Measurements from ENCODE around the gene ROM1. TPM values are rescaled to one million over a fixed set of nuclear protein-coding genes. Genes with fewer than 3 reads are reported as not detected.
"Not testable (repeated sequence)": the region's sequence is repeated elsewhere in the genome, so short reads cannot be mapped to it uniquely, and the experiment has no call there.

Gene ROM1
- total RNA-seq, 2 donors from 2014 or later, result 0.71 to 1.3 TPM

GRCh38 chr11:62649486-62649885, 36.4 kb downstream of the ROM1 start:
- no peak overlapping the region for H3K4me3 ChIP-seq (ENCODE audit: low read length)
- TF ChIP-seq, protein P1, sequence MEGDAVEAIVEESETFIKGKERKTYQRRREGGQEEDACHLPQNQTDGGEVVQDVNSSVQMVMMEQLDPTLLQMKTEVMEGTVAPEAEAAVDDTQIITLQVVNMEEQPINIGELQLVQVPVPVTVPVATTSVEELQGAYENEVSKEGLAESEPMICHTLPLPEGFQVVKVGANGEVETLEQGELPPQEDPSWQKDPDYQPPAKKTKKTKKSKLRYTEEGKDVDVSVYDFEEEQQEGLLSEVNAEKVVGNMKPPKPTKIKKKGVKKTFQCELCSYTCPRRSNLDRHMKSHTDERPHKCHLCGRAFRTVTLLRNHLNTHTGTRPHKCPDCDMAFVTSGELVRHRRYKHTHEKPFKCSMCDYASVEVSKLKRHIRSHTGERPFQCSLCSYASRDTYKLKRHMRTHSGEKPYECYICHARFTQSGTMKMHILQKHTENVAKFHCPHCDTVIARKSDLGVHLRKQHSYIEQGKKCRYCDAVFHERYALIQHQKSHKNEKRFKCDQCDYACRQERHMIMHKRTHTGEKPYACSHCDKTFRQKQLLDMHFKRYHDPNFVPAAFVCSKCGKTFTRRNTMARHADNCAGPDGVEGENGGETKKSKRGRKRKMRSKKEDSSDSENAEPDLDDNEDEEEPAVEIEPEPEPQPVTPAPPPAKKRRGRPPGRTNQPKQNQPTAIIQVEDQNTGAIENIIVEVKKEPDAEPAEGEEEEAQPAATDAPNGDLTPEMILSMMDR (conservative IDR thresholded peaks at IDR 0.05), result no peak
- H3K27me3 ChIP-seq (ENCODE audit: control insufficient read depth, insufficient read depth, low read length, poor library complexity, severe bottlenecking), result no peaks in the 10 kb centered on the region
- Mint-ChIP-seq H3K9me3 (no peaks in the 10 kb centered on the region), H3K36me3 (ENCODE audit: low read depth) (peaks cover 19% of the 10 kb centered on the region), H3K27me3 (ENCODE audit: insufficient read depth) (no peaks in the 10 kb centered on the region), H3K4me3 (no peak overlapping the region), H3K27ac (no peak overlapping the region), H3K4me1 (peaks cover 7% of the 10 kb centered on the region)
- whole genome bisulfite sequencing, 2 experiments (ENCODE audit: insufficient coverage in 1 of 2, insufficient read length in 1 of 2), result 93 to 98% methylated on average over 9 to 11 of the region's 11 CpGs
- DNase-seq, result no peak
- no peaks in the 10 kb centered on the region for H3K4me1 ChIP-seq (ENCODE audit: control insufficient read depth, insufficient read depth, low read length)
- H3K27ac ChIP-seq (ENCODE audit: low read depth, low read length), result no peak overlapping the region
- no peak overlapping the region for H3K9ac ChIP-seq (ENCODE audit: extremely low read depth, low read length, poor library complexity, severe bottlenecking)
- H3K9me3 ChIP-seq (ENCODE audit: control insufficient read depth, low read length), result no peaks in the 10 kb centered on the region
- peaks cover 26% of the 10 kb centered on the region for H3K36me3 ChIP-seq (ENCODE audit: control insufficient read depth, insufficient read depth, low read length)

- not testable (repeated sequence) for H3K4me1 ChIP-seq (ENCODE audit: control insufficient read depth, insufficient read depth, low read length); H3K9me3 Mint-ChIP-seq; H3K27ac ChIP-seq (ENCODE audit: low read depth, low read length); H3K4me3 ChIP-seq (ENCODE audit: low read length); H3K27ac Mint-ChIP-seq; H3K4me1 Mint-ChIP-seq; DNase-seq; H3K27me3 Mint-ChIP-seq (ENCODE audit: insufficient read depth); H3K27me3 ChIP-seq (ENCODE audit: control insufficient read depth, insufficient read depth, low read length, poor library complexity, severe bottlenecking); H3K9ac ChIP-seq (ENCODE audit: extremely low read depth, low read length, poor library complexity, severe bottlenecking); H3K9me3 ChIP-seq (ENCODE audit: control insufficient read depth, low read length); H3K4me3 Mint-ChIP-seq
- peaks cover 19% of the 10 kb centered on the region for H3K36me3 ChIP-seq (ENCODE audit: control insufficient read depth, insufficient read depth, low read length)
- H3K36me3 Mint-ChIP-seq (ENCODE audit: low read depth), result peaks cover 15% of the 10 kb centered on the region
- TF ChIP-seq, protein P1 (conservative IDR thresholded peaks at IDR 0.05), result peak; percentile 15
- WGBS, 2 experiments (ENCODE audit: insufficient coverage in 1 of 2, insufficient read length in 1 of 2), result 93 to 95% methylated on average over 9 to 12 of the region's 12 CpGs
Measured at GRCh38 chr11:62650283-62650682, 37.2 kb downstream of the ROM1 start.

- Mint-ChIP-seq H3K9me3 (no peaks in the 10 kb centered on the region), H3K4me1 (peaks cover 5% of the 10 kb centered on the region), H3K36me3 (ENCODE audit: low read depth) (peaks cover 11% of the 10 kb centered on the region), H3K4me3 (peak overlapping the region; percentile 90), H3K27me3 (ENCODE audit: insufficient read depth) (no peaks in the 10 kb centered on the region), H3K27ac (peak overlapping the region; percentile 91)
- H3K27me3 ChIP-seq (ENCODE audit: control insufficient read depth, insufficient read depth, low read length, poor library complexity, severe bottlenecking), result no peaks in the 10 kb centered on the region
- H3K27ac ChIP-seq (ENCODE audit: low read depth, low read length), result peak overlapping the region; percentile 72
- TF ChIP-seq, protein P1 (conservative IDR thresholded peaks at IDR 0.05), result no peak
- H3K4me1 ChIP-seq (ENCODE audit: control insufficient read depth, insufficient read depth, low read length), result no peaks in the 10 kb centered on the region
- peak overlapping the region; percentile 81 for H3K9ac ChIP-seq (ENCODE audit: extremely low read depth, low read length, poor library complexity, severe bottlenecking)
- WGBS, 2 experiments (ENCODE audit: insufficient coverage in 1 of 2, insufficient read length in 1 of 2), result 38 to 56% methylated on average over 6 to 16 of the region's 16 CpGs
- no peaks in the 10 kb centered on the region for H3K9me3 ChIP-seq (ENCODE audit: control insufficient read depth, low read length)
- no peak for DNase-seq
- peak overlapping the region; percentile 99 for H3K4me3 ChIP-seq (ENCODE audit: low read length)
- H3K36me3 ChIP-seq (ENCODE audit: control insufficient read depth, insufficient read depth, low read length), result peaks cover 17% of the 10 kb centered on the region
Measured at GRCh38 chr11:62652161-62653006, 39.3 kb downstream of the ROM1 start.
